Endothelial cell of umbilical vein (primary cell): ENCODE data around the gene TTC9.

Experiments used
- CTCF ChIP-seq, 2 donors: IDR thresholded peaks; 1 replicate in 1 of 2; 2 replicates in 1 of 2; pipeline ENCODE4 v1.5.1; 2011; ENCODE audit warnings: low read length in 2 of 2, mild to moderate bottlenecking in 2 of 2, moderate library complexity in 2 of 2, control low read depth in 1 of 2, inconsistent platforms in 1 of 2, low read depth in 1 of 2; ENCODE audit not compliant: insufficient read depth in 1 of 2; ENCODE audit errors: extremely low read depth in 1 of 2
- EZH2 ChIP-seq: IDR thresholded peaks from 2 replicates; pipeline ENCODE4 v1.6.1; 2012; ENCODE audit warnings: borderline replicate concordance, low read depth, mild to moderate bottlenecking, moderate library complexity, low read length, inconsistent platforms; ENCODE audit not compliant: severe bottlenecking
- GATA2 ChIP-seq: IDR thresholded peaks from 2 replicates; pipeline ENCODE4 v1.7.0; 2011; ENCODE audit warnings: low read depth, mild to moderate bottlenecking, moderate library complexity, mixed read lengths, low read length; ENCODE audit not compliant: insufficient read length, insufficient read depth
- POLR2A ChIP-seq: IDR thresholded peaks from 2 replicates; pipeline ENCODE4 v1.6.1; 2012; ENCODE audit warnings: low read depth, mild to moderate bottlenecking, control low read depth, low read length
- POLR2AphosphoS5 ChIP-seq: IDR thresholded peaks from 2 replicates; pipeline ENCODE4 v1.6.1; 2012; ENCODE audit warnings: low read depth, mild to moderate bottlenecking, control low read depth, low read length, moderate library complexity; ENCODE audit not compliant: insufficient read depth

- TF ChIP-seq CTCF (IDR thresholded peaks at IDR 0.05; ENCODE audit: extremely low read depth in 1 of 2, insufficient read depth in 1 of 2, low read depth in 1 of 2, low read length in 2 of 2) (no peak), POLR2A (no peak), POLR2AphosphoS5 (no peak), EZH2 (no peak), GATA2 (no peak)
These were observed 40.6 kb upstream of the TTC9 start for GRCh38 chr14:70601162-70601561.
